Breast epithelium (tissue), 4 donors: ENCODE results near the gene PPP2R5B. TPM values are rescaled to one million over a fixed set of nuclear protein-coding genes. Genes with fewer than 3 reads are reported as not detected.

Experiments
- DNase-seq, 2 donors: peaks; one replicate each; pipeline ENCODE4 v3.0.0-alpha.2; 2019; ENCODE audit warnings: low spot score in 2 of 2
- H3K27ac ChIP-seq, 2 donors: fragments of 200-600 bp; sonication (generic) in 1 of 2; one replicate each; pipeline ENCODE4 v1.5.1; 2016 to 2019; ENCODE audit warnings: mild to moderate bottlenecking in 1 of 2
- H3K27me3 ChIP-seq, 2 donors: fragments of 200-600 bp; sonication (generic) in 1 of 2; one replicate each; pipeline versions ENCODE4 v1.5.1 to v1.6.0; 2017 to 2019; ENCODE audit warnings: control low read depth in 1 of 2, mild to moderate bottlenecking in 1 of 2
- H3K36me3 ChIP-seq: fragments of 200-600 bp; one replicate; pipeline ENCODE4 v1.5.1; 2019
- H3K4me1 ChIP-seq, 2 donors: fragments of 200-600 bp; sonication (generic); one replicate each; pipeline ENCODE4 v1.5.1; 2016 to 2019; ENCODE audit warnings: control low read depth in 1 of 2
- H3K4me3 ChIP-seq, 3 donors: fragments of 200-600 bp; sonication (generic); 1 replicate in 2 of 3; 2 replicates in 1 of 3; pipeline ENCODE4 v1.5.1; 2016 to 2019; ENCODE audit warnings: mild to moderate bottlenecking in 3 of 3, moderate library complexity in 2 of 3
- H3K9me3 ChIP-seq, 2 donors: fragments of 200-600 bp; sonication (generic) in 1 of 2; one replicate each; pipeline ENCODE4 v1.5.1; 2016 to 2019; ENCODE audit warnings: control low read depth in 1 of 2
- POLR2A ChIP-seq: fragments of 450-650 bp; IDR thresholded peaks from one replicate; pipeline ENCODE4 v1.6.1; 2016; ENCODE audit warnings: antibody characterized with exemption, mild to moderate bottlenecking, moderate library complexity
- POLR2AphosphoS5 ChIP-seq, 3 donors: sonication (generic); formaldehyde crosslinking; IDR thresholded peaks; one replicate each; pipeline ENCODE4 v1.6.1; 2017; ENCODE audit warnings: antibody characterized with exemption in 3 of 3
- intact Hi-C: fragments of 100-400 bp; cut with DNase I; formaldehyde crosslinking; loops from one replicate; pipeline ENCODE4 v1.15.1; 2023; ENCODE audit warnings: low total_unique reads
- total RNA-seq, 3 donors: library from RNA; depleted of rRNA; stranded (reverse); fragments of >200 nt; gene quantifications; one replicate each; pipeline ENCODE4 v1.1.0, GENCODE V29; 2016
- TF ChIP-seq, protein P1 (sequence below), 3 donors: fragments of 450-650 bp; IDR thresholded peaks; one replicate each; pipeline ENCODE4 v1.5.1; 2016 to 2017; ENCODE audit warnings: antibody characterized with exemption in 3 of 3, mild to moderate bottlenecking in 3 of 3, moderate library complexity in 3 of 3

The PPP2R5B gene
- total RNA-seq, 3 donors from 2014 or later, result 12.8 to 14.0 (median 13.8) TPM

DNA sequence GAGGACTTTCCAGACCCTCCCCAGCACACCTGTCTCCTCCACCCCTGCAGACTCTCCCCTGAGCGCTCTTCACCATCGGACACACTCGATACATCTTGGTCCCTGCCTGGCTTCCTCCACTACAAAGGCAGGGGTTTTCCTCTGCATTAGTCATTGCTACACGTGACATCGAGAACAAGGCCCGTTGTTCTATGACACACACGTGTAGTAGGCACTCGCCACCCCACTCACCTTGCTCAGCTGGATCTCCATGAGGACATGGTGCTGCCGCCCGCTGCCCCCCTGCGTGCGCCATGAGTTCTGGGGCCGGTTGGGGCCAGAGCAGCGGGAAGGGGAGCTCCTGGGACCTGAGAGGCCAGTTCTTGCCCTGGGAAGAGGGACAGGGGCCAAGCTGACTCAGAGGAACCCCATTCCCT, 24.2 kb upstream of the PPP2R5B start:
- H3K9me3 ChIP-seq, result no peaks in the 10 kb centered on the region
- H3K4me1 ChIP-seq, result no peaks in the 10 kb centered on the region
- intact Hi-C loops, result no loop called here
- H3K4me3 ChIP-seq, result no peak overlapping the region
- no peaks in the 10 kb centered on the region for H3K27me3 ChIP-seq
- peak in 1 of 2 donors; percentile 68 for DNase-seq
- TF ChIP-seq POLR2A (no peak), POLR2AphosphoS5 (IDR thresholded peaks at IDR 0.05) (peak in 1 of 3 donors; percentile 31)
- TF ChIP-seq, protein P1, sequence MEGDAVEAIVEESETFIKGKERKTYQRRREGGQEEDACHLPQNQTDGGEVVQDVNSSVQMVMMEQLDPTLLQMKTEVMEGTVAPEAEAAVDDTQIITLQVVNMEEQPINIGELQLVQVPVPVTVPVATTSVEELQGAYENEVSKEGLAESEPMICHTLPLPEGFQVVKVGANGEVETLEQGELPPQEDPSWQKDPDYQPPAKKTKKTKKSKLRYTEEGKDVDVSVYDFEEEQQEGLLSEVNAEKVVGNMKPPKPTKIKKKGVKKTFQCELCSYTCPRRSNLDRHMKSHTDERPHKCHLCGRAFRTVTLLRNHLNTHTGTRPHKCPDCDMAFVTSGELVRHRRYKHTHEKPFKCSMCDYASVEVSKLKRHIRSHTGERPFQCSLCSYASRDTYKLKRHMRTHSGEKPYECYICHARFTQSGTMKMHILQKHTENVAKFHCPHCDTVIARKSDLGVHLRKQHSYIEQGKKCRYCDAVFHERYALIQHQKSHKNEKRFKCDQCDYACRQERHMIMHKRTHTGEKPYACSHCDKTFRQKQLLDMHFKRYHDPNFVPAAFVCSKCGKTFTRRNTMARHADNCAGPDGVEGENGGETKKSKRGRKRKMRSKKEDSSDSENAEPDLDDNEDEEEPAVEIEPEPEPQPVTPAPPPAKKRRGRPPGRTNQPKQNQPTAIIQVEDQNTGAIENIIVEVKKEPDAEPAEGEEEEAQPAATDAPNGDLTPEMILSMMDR (IDR thresholded peaks at IDR 0.05), result no peak
- peaks cover 10% of the 10 kb centered on the region for H3K36me3 ChIP-seq
- H3K27ac ChIP-seq, result peak overlapping the region in 1 of 2 donors; percentile 60

DNA sequence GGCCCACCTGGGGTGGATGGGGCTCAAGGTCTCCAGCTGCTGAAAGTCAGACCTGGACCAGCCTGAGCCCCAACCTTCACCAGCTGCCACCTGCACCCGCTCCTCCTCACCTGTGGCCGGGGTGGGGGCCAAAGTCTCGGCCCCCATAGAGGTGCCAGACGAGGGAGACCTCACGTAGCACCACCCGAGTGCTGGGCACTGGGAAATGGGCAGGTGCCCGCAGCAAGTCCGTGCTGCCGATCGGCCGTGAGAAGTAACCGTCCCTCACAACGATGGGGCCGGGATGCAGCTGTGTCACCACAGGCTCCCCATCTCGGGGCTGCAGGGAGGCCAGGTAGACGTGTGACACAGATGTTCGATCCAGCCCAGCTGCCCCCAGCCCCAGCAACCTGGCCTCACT, 23.7 kb upstream of the PPP2R5B start:
- Histone ChIP-seq H3K4me3 (no peak overlapping the region), H3K27me3 (no peaks in the 10 kb centered on the region), H3K27ac (peak overlapping the region in 1 of 2 donors; percentile 60), H3K36me3 (peaks cover 10% of the 10 kb centered on the region), H3K9me3 (no peaks in the 10 kb centered on the region), H3K4me1 (no peaks in the 10 kb centered on the region)
- no peak for TF ChIP-seq POLR2A
- TF ChIP-seq, protein P1 (IDR thresholded peaks at IDR 0.05), result no peak
- no peak for TF ChIP-seq POLR2AphosphoS5 (IDR thresholded peaks at IDR 0.05)
- intact Hi-C loops, result no loop called here
- DNase-seq, result no peak

DNA sequence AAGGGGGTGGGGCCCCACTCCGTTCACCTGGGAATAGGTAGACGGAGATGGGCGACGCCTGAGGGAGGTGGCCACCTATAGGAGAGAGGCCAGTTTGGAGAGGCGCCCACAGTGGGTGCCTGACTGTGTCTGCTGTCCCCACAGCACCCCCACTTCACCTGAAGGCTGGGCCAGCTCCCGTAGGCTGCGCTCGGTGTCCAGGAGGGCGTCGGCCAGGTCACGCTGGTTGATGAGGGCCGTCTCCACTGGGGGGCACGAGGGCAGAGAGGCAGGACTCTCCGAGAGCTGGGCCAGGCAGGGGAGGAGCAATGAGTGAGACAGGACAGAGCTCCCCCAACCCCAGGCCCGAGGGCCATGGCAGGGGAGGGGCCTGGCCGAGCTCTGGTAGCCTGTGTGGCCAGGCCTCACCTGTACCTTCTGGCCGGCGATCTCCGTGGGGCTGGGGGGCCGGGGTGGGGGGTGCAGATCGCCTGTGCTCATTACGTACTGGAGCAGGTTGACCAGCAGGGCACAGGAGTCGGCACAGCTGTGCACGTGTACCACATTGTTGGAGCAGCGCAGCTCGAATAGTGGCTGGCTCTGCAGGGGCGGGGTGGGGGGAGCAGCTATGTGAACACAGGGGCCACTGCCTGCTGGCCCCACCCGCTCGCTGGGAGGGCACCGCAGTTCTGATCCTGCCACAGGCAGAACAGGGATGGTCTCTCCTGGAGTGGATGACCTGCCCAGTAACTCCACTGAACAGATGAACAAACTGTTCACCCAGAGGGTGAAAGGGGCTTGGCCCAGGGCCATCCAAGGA, 22.2 kb upstream of the PPP2R5B start:
- intact Hi-C loops, result no loop called here
- Histone ChIP-seq H3K27ac (no peak overlapping the region), H3K36me3 (peaks cover 14% of the 10 kb centered on the region), H3K4me1 (no peaks in the 10 kb centered on the region), H3K27me3 (no peaks in the 10 kb centered on the region), H3K9me3 (no peaks in the 10 kb centered on the region), H3K4me3 (no peak overlapping the region)
- no peak for DNase-seq
- no peak for TF ChIP-seq POLR2A
- TF ChIP-seq, protein P1 (IDR thresholded peaks at IDR 0.05), result no peak
- no peak for TF ChIP-seq POLR2AphosphoS5 (IDR thresholded peaks at IDR 0.05)

DNA sequence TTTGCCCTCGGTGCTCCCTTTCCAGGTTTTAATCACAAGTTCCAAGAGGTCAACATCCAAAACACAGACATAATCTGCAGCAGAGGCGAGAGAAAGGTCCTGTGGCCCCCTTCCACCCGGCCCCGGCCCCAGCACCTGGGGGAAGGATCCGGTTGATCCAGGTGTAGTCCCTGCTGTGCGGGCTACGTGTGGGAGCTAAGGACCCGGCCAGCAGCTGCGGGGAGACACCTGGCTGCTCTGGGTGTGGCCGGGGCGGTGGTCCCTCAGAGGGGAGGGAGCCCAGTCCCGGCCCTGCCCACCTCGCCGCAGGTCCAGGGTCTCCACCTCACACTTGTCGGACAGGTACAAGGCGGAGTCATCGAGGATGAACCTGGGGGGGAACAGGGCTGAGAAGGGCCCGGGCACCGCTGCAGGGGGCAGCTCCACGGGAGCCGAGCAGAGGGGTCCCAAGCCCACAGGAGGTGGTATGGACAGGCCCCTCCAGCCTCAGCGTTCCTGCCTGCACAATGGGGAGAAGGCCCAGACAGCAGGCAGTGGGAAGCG, 21.1 kb upstream of the PPP2R5B start:
- Histone ChIP-seq H3K4me3 (no peak overlapping the region), H3K4me1 (no peaks in the 10 kb centered on the region), H3K27me3 (no peaks in the 10 kb centered on the region), H3K36me3 (peaks cover 14% of the 10 kb centered on the region), H3K9me3 (no peaks in the 10 kb centered on the region), H3K27ac (no peak overlapping the region)
- TF ChIP-seq POLR2A, result no peak
- TF ChIP-seq, protein P1 (IDR thresholded peaks at IDR 0.05), result no peak
- TF ChIP-seq POLR2AphosphoS5 (IDR thresholded peaks at IDR 0.05), result no peak
- intact Hi-C loops, result no loop called here
- DNase-seq, result no peak

DNA sequence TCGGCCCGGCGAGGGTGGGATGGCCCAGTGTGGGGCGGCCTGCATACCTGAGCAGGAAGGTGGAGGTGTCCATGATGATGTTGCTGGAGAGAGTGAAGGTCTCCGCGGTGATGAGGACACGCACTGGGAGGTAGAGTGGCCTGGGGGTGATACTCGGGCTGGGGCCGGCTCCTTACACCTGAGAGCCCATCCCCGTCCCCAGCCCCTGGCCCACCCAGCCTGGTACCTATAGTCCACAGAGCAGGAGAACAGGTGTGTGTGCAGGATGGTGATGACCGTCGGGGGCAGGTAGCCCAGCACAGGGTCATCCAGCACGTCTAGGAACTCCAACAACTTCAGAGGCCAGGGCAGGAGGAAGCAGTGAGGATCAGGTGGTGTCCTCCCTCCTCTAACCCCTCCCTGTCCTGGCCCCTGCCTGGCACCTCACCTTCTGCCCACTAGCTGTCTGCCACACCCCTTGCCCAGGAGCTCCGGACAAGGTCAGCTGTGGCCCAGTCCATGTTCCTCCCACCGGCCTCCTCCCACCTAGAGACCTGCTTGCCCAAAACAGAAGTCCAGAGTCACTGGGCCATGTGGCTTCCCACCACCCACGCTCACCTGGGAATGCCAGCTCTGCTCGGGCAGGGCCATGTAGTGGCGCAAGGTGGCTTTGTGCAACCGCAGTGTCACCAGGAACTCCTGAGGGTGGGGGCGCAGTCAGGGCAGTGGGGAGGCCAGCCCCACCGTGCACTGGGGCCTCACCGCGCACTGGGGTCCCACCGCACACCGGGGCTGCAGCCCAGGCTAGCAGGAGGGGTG, 18.8 kb upstream of the PPP2R5B start:
- TF ChIP-seq POLR2AphosphoS5 (IDR thresholded peaks at IDR 0.05) (no peak), POLR2A (no peak)
- TF ChIP-seq, protein P1 (IDR thresholded peaks at IDR 0.05), result no peak
- peaks cover 19% of the 10 kb centered on the region for H3K36me3 ChIP-seq

More for the DNA sequence above, 18.8 kb upstream of the PPP2R5B start:
- intact Hi-C loops, result no loop called here
- H3K4me3 ChIP-seq, result no peak overlapping the region
- no peaks in the 10 kb centered on the region for H3K4me1 ChIP-seq
- H3K9me3 ChIP-seq, result no peaks in the 10 kb centered on the region
- H3K27ac ChIP-seq, result no peak overlapping the region
- no peak for DNase-seq
- no peaks in the 10 kb centered on the region for H3K27me3 ChIP-seq
